ENCODE data around the gene ZNF524. TPM values are rescaled to one million over a fixed set of nuclear protein-coding genes. Genes with fewer than 3 reads are reported as not detected.

ZNF524 gene
- total and polyA plus RNA-seq, 9 of the 15 experiments (the other 6 are each of a cell fraction or from before 2014, with no cell fraction given), result 0.08 to 15.6 (median 2.9) TPM

GRCh38 chr19:55552206-55552605 lies 47.9 kb upstream of the ZNF524 start:
- Histone ChIP-seq H3K36me3 (ENCODE audit: control insufficient read depth, insufficient read depth, low read length) (no peaks in the 10 kb centered on the region), H3K9me3 (replicated peaks; ENCODE audit: control insufficient read depth, insufficient read depth, low read depth, low read length) (no peaks in the 10 kb centered on the region), H3K79me2 (ENCODE audit: control insufficient read depth, insufficient read depth, low read length) (no peaks in the 10 kb centered on the region), H2AFZ (ENCODE audit: low read depth, low read length) (no peak overlapping the region), H3K9ac (ENCODE audit: insufficient read depth in 1 of 2, low read depth in 2 of 2, low read length in 2 of 2) (no peak overlapping the region), H3K27ac (ENCODE audit: extremely low read depth, low read depth, low read length) (no peak overlapping the region), H3K4me3 (no peak overlapping the region), H4K20me1 (replicated peaks; ENCODE audit: control insufficient read depth, insufficient read depth, low read length) (no peaks in the 10 kb centered on the region), H3K4me2 (ENCODE audit: insufficient read depth, low read length) (no peak overlapping the region), H3K9me1 (ENCODE audit: control insufficient read depth, insufficient read depth, low read length) (no peaks in the 10 kb centered on the region), H3K4me1 (replicated peaks in 1 of 2; ENCODE audit: control insufficient read depth in 2 of 2, insufficient read depth in 2 of 2, low read length in 2 of 2) (peaks cover 13 to 17% of the 10 kb centered on the region in 2 experiments), H3K27me3 (ENCODE audit: control insufficient read depth in 2 of 2, insufficient read depth in 2 of 2, low read length in 2 of 2) (peaks cover under 1 to 8% of the 10 kb centered on the region in 2 experiments; a peak in 3 of 5 replicates)
- WGBS (ENCODE audit: insufficient coverage, low coverage, missing lambda C conversion rate), result 39% methylated on average over 5 of the region's 5 CpGs
- FAIRE-seq, result no peak
- intact Hi-C loops (cut with micrococcal nuclease), result no loop called here
- no peak for ATAC-seq
- DNase-seq (ENCODE audit: extremely low read depth in 1 of 4, low spot score in 3 of 4), result no peak
- in situ Hi-C loops (cut with MboI), result no loop called here
- CTCF ChIA-PET (ENCODE audit: low intra/inter-chr PET ratio), result no interaction called here
- POLR2A ChIA-PET, result interaction anchor here (0.8 kb wide), 1 partner anchor 28 kb away, joined by 3 read pairs; no protein-coding TSS in a partner anchor
- no TSS peak for BruUV-seq (replicated peaks)
- TF ChIP-seq, protein P1, sequence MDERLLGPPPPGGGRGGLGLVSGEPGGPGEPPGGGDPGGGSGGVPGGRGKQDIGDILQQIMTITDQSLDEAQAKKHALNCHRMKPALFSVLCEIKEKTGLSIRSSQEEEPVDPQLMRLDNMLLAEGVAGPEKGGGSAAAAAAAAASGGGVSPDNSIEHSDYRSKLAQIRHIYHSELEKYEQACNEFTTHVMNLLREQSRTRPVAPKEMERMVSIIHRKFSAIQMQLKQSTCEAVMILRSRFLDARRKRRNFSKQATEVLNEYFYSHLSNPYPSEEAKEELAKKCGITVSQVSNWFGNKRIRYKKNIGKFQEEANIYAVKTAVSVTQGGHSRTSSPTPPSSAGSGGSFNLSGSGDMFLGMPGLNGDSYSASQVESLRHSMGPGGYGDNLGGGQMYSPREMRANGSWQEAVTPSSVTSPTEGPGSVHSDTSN (CRISPR knock-in tag; IDR thresholded peaks at IDR 0.05; ENCODE audit: low read depth), result no peak
- TF ChIP-seq, protein P1 (tag; conservative IDR thresholded peaks at IDR 0.05; ENCODE audit: low read depth), result no peak
- TF ChIP-seq, protein P2, sequence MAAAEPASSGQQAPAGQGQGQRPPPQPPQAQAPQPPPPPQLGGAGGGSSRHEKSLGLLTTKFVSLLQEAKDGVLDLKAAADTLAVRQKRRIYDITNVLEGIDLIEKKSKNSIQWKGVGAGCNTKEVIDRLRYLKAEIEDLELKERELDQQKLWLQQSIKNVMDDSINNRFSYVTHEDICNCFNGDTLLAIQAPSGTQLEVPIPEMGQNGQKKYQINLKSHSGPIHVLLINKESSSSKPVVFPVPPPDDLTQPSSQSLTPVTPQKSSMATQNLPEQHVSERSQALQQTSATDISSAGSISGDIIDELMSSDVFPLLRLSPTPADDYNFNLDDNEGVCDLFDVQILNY (CRISPR knock-in tag; IDR thresholded peaks at IDR 0.05), result no peak
- TF ChIP-seq EZH2 (IDR thresholded peaks at IDR 0.05; ENCODE audit: borderline replicate concordance, low read depth, low read length), result no peak
- TF ChIP-seq CREB1 (IDR thresholded peaks at IDR 0.05), result no peak
- TF ChIP-seq CREB1 (CRISPR knock-in tag; IDR thresholded peaks at IDR 0.05), result no peak
- TF ChIP-seq, protein P3, sequence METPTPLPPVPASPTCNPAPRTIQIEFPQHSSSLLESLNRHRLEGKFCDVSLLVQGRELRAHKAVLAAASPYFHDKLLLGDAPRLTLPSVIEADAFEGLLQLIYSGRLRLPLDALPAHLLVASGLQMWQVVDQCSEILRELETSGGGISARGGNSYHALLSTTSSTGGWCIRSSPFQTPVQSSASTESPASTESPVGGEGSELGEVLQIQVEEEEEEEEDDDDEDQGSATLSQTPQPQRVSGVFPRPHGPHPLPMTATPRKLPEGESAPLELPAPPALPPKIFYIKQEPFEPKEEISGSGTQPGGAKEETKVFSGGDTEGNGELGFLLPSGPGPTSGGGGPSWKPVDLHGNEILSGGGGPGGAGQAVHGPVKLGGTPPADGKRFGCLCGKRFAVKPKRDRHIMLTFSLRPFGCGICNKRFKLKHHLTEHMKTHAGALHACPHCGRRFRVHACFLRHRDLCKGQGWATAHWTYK (CRISPR knock-in tag; IDR thresholded peaks at IDR 0.05), result no peak
- TF ChIP-seq ETV6 (IDR thresholded peaks at IDR 0.05; ENCODE audit: borderline replicate concordance in 1 of 2, low read depth in 2 of 2, low read length in 1 of 2), result no peak
- no peak for TF ChIP-seq ETV6 (CRISPR knock-in tag; IDR thresholded peaks at IDR 0.05; ENCODE audit: borderline replicate concordance)
- TF ChIP-seq ZNF444 (CRISPR knock-in tag; IDR thresholded peaks at IDR 0.05), result no peak
- TF ChIP-seq, protein P4, sequence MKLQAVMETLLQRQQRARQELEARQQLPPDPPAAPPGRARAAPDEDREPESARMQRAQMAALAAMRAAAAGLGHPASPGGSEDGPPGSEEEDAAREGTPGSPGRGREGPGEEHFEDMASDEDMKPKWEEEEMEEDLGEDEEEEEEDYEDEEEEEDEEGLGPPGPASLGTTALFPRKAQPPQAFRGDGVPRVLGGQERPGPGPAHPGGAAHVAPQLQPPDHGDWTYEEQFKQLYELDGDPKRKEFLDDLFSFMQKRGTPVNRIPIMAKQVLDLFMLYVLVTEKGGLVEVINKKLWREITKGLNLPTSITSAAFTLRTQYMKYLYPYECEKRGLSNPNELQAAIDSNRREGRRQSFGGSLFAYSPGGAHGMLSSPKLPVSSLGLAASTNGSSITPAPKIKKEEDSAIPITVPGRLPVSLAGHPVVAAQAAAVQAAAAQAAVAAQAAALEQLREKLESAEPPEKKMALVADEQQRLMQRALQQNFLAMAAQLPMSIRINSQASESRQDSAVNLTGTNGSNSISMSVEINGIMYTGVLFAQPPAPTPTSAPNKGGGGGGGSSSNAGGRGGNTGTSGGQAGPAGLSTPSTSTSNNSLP (IDR thresholded peaks at IDR 0.05; ENCODE audit: borderline replicate concordance, low read depth, low read length), result no peak
- TF ChIP-seq MEF2A (IDR thresholded peaks at IDR 0.05; ENCODE audit: control insufficient read depth, low read depth, low read length), result no peak
- TF ChIP-seq EHMT2 (IDR thresholded peaks at IDR 0.05), result no peak
- TF ChIP-seq HNRNPK (IDR thresholded peaks at IDR 0.05; ENCODE audit: low read depth, low read length, poor library complexity, severe bottlenecking), result no peak
